HCT116 (cell line): ENCODE data around the gene GUK1.

ENCODE experiments used
- EGR1 ChIP-seq: IDR thresholded peaks from 2 replicates; pipeline ENCODE4 v1.6.1; 2012; ENCODE audit warnings: low read depth
- ELF1 ChIP-seq: IDR thresholded peaks from 2 replicates; pipeline ENCODE4 v1.6.1; 2012; ENCODE audit warnings: low read depth, borderline replicate concordance
- EZH2 ChIP-seq: fragments of 200-600 bp; sonication (generic); IDR thresholded peaks from 2 replicates; pipeline ENCODE4 v1.6.1; 2017; ENCODE audit warnings: antibody characterized with exemption, mixed run types
- FOSL1 ChIP-seq: IDR thresholded peaks from 2 replicates; pipeline ENCODE4 v1.6.1; 2012; ENCODE audit warnings: low read depth
- JUND ChIP-seq: IDR thresholded peaks from 2 replicates; pipeline ENCODE4 v1.6.1; 2012
- MAX ChIP-seq: IDR thresholded peaks from 2 replicates; pipeline ENCODE4 v1.6.1; 2012
- POLR2A ChIP-seq: IDR thresholded peaks from 2 replicates; pipeline ENCODE4 v1.7.0; 2011; ENCODE audit warnings: borderline replicate concordance; ENCODE audit not compliant: insufficient read depth, insufficient read length; ENCODE audit errors: extremely low read depth
- POLR2AphosphoS5 ChIP-seq: IDR thresholded peaks from 2 replicates; pipeline ENCODE4 v1.6.1; 2011; ENCODE audit warnings: mild to moderate bottlenecking, low read depth, low read length, moderate library complexity
- RAD21 ChIP-seq: IDR thresholded peaks from 2 replicates; pipeline ENCODE4 v1.6.1; 2012; ENCODE audit warnings: low read depth, mild to moderate bottlenecking
- REST ChIP-seq: IDR thresholded peaks from 2 replicates; pipeline ENCODE4 v1.6.1; 2012; ENCODE audit warnings: low read depth
- ZBTB33 ChIP-seq: IDR thresholded peaks from 2 replicates; pipeline ENCODE4 v1.6.1; 2011; ENCODE audit warnings: mild to moderate bottlenecking, low read length, moderate library complexity; ENCODE audit not compliant: insufficient replicate concordance; ENCODE audit errors: extremely low read depth
- ZFX ChIP-seq: fragments of 450-650 bp; IDR thresholded peaks from 2 replicates; pipeline ENCODE4 v1.6.1; 2017
- ZNF274 ChIP-seq: fragments of 200-500 bp; sonication (Bioruptor generic); IDR thresholded peaks from 2 replicates; pipeline ENCODE4 v1.6.1; 2014; ENCODE audit warnings: mild to moderate bottlenecking, low read depth, low read length, inconsistent platforms
- TF ChIP-seq, protein P1 (sequence below), 3 experiments: fragments of 200-600 bp in 1 of 3; sonication (generic) in 1 of 3; IDR thresholded peaks in 2 of 3; conservative IDR thresholded peaks in 1 of 3; 2 replicates each; pipeline ENCODE4 v1.5.1; 2012 to 2017; ENCODE audit warnings: low read depth in 2 of 3, low read length in 2 of 3, antibody characterized with exemption in 1 of 3, borderline replicate concordance in 1 of 3, control low read depth in 1 of 3, mild to moderate bottlenecking in 1 of 3, mixed read lengths in 1 of 3, mixed run types in 1 of 3, moderate library complexity in 1 of 3; ENCODE audit not compliant: insufficient read depth in 1 of 3

- no peak for TF ChIP-seq MAX
- TF ChIP-seq, protein P1, sequence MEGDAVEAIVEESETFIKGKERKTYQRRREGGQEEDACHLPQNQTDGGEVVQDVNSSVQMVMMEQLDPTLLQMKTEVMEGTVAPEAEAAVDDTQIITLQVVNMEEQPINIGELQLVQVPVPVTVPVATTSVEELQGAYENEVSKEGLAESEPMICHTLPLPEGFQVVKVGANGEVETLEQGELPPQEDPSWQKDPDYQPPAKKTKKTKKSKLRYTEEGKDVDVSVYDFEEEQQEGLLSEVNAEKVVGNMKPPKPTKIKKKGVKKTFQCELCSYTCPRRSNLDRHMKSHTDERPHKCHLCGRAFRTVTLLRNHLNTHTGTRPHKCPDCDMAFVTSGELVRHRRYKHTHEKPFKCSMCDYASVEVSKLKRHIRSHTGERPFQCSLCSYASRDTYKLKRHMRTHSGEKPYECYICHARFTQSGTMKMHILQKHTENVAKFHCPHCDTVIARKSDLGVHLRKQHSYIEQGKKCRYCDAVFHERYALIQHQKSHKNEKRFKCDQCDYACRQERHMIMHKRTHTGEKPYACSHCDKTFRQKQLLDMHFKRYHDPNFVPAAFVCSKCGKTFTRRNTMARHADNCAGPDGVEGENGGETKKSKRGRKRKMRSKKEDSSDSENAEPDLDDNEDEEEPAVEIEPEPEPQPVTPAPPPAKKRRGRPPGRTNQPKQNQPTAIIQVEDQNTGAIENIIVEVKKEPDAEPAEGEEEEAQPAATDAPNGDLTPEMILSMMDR (IDR thresholded peaks at IDR 0.05 in 2 of 3, conservative IDR thresholded peaks at IDR 0.05 in 1 of 3; ENCODE audit: borderline replicate concordance in 1 of 3, insufficient read depth in 1 of 3, low read depth in 2 of 3, low read length in 2 of 3), result no peak
- no peak for TF ChIP-seq EGR1
- no peak for TF ChIP-seq POLR2A
- TF ChIP-seq ELF1, result no peak
- no peak for TF ChIP-seq JUND
- TF ChIP-seq EZH2, result no peak
- no peak for TF ChIP-seq ZBTB33
- TF ChIP-seq POLR2AphosphoS5, result no peak
- no peak for TF ChIP-seq RAD21
- TF ChIP-seq REST, result no peak
- TF ChIP-seq ZFX, result no peak
- TF ChIP-seq FOSL1, result no peak
- no peak for TF ChIP-seq ZNF274
Observed at GRCh38 chr1:228104526-228105269, 35.4 kb upstream of the GUK1 start.
